Activated CD8-positive, alpha-beta memory T cell treated with anti-CD3 and anti-CD28 coated beads, Interleukin-2, amount 50 U/mL, for 4 hours (primary cell): ENCODE data around the gene CACNA1C.

Experiments
- DNase-seq: peaks from one replicate; pipeline ENCODE4 v3.0.0-alpha.2; 2020

Gene CACNA1C

DNA sequence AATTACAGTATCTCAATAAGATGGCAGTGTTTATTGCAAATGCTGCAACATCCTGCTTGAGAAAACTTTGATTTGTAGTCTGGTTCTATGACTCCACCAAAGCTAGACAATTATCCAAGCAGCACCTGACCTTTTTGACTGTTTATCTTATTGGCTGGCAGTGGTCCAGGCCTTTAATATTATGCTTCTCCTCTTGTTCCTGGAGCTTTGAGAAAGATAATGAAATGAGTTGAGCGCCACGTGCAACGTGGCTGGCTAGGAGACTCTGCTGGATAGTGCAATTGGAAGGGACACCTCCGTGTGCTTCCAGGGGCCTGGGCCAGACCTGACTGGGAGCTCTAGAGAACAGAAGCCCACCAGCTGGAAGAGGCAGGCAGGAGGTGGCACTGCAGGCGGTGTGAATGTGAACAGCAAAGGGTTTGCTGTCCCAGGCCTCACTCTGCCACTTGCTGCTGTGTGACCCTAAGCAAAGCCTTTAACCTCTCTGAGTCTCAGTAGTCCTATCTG, 349.3 kb downstream of the CACNA1C start:
- no peak for DNase-seq

DNA sequence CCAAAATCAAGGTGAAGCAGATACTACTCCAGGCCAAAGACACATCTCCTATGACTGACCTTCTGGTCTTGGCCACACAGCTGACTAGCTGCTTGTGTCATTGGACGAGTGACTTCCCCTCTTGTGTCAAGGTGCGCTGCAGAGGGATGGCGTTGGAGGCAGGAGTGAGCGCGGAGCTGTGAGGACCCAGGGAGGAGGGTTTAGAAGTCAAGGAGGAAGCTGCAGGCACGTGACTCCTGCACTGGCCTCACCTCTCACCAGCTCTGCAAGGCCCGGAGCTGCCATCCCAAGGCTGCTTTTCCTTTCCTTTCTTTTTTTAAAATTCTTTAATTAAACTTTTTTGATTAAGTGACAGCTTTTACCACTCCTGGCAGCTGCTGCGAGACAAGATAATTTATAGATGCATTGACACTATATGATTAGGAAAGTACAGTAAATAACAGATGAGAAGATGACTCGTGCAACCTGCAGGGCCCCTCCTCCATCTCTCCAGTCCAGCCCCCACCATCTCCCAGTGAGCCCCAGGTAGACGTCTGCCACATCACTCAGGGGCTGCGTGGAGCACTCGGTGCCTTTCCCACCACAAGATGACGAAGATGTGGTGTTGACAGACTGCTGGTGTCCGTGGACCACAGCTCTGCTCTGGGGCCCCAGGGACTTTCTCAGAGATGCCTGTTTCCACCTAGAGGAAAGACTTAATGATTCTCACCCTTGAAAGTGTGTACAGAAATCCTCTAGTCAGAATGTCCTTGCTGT, 350.6 kb downstream of the CACNA1C start:
- DNase-seq, result no peak

DNA sequence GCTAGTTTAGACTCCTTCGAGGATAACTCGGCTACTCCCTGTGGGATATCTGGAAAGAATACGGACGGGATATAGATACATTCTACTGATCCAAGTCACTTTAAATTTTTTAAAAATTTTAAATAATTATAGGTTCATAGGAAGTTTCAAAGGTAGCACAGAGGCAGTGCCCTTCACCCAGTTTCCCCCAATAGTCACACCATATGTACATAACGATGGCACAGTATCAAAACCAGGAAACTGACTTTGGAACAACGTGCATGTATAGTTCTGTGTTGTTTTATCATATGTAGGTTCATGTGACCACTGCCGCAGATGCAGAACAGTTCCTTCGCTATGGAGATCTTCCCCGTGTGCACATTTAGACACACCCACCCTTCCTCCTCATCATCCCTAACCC, 352.3 kb downstream of the CACNA1C start:
- DNase-seq, result no peak

DNA sequence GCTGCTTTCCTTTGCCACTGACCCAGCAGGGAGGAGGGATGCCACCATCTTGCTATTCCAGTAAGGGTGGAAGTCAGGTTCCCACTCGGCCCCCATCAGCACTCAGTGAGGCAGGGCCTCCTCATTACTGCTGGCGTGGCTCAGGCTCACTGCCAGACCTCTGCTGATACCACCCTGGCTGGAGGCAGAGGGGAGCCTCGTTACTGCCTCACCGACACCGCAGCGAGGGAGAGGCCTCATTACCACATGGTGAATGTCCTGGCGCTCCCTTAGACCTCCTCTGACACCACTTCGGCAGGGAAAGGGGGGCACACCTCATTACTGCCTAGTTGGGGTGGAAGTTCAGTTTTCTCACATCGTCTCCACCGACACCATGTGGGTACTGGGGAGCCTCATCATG, 354.1 kb downstream of the CACNA1C start:
- no peak for DNase-seq

DNA sequence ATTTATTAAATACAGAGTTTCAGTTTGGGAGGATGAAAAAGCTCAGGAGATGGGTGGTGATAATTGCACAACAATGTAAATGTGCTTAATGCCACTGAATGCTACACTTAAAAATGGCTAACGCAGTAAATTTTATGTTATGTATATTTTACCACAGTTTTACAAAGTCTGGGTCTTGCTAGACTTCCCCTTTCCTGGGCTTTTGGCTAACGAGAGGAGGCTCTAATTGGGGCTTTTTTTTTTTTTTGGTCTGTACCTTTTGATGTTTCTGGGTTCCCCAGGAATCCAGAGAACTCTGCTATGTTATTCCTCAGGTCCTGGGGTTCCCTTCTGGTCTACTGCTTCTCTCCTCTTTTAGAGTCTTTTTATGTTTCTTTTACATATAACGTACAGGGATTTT, 355.5 kb downstream of the CACNA1C start:
- no peak for DNase-seq

DNA sequence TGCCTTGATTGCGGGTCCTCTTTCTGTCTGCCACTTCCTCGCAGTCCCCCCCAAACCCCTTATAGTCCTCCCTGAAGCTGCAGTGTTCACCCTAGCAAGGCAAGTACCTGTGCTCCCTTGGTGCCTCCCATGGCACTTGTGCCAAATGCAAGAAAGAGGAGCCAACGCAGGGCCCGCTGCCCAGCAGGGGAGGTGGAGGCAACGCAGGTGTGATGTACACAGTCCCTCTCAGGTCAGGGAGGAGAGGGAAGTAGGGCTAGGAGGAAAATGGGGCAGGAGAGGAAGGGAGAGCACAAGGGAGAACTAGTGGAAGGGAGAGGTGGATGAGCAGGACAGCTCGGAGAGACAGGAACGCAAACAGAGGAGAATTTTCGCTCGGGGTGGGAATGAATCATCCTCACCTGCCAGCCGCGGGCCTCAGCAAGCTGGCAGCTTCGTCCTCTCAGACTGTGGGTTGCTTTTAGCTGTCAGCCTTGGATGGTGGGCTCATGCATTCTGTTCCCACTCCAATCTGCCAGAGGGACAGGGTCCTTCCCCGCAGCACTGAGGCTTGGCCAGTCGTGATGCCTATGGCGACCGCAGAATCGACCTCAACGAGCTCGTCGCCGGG, 357.0 kb downstream of the CACNA1C start:
- DNase-seq, result no peak

DNA sequence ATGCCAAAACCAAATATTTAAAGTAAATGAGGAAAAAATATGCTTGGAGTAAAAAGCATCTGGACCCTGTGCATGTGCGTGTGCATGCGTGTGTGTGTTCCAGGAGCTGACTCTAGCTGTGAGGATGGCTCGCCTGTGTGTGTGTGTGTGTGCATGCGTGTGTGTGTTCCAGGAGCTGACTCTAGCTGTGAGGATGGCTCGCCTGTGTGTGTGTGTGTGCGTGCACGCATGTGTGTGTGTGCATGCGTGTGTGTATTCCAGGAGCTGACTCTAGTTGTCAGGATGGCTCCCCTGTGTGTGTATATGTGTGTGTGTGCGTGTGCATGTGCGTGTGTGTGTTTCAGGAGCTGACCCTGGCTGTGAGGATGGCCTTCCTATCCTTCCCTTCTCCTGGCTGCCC, 357.7 kb downstream of the CACNA1C start:
- DNase-seq, result no peak

DNA sequence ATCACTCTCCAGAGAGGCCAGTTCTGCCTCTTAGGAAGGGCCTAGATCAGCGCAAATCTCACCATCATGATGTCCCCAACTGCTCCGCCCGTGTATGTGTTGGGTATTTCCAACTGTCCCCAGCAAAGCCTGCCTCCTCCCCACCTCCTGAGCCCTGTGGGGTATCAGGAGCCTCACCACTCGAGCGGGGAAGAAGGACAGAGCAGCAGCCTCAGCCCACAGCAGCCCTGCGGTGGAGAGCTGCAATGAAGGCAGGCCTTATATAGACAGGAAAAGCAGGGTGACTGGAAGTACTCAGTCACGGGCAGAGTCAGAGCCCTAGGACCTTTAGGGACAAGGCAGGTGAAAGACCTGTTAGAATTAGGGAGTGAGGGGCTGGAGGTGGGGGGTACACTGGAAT, 358.2 kb downstream of the CACNA1C start:
- no peak for DNase-seq

DNA sequence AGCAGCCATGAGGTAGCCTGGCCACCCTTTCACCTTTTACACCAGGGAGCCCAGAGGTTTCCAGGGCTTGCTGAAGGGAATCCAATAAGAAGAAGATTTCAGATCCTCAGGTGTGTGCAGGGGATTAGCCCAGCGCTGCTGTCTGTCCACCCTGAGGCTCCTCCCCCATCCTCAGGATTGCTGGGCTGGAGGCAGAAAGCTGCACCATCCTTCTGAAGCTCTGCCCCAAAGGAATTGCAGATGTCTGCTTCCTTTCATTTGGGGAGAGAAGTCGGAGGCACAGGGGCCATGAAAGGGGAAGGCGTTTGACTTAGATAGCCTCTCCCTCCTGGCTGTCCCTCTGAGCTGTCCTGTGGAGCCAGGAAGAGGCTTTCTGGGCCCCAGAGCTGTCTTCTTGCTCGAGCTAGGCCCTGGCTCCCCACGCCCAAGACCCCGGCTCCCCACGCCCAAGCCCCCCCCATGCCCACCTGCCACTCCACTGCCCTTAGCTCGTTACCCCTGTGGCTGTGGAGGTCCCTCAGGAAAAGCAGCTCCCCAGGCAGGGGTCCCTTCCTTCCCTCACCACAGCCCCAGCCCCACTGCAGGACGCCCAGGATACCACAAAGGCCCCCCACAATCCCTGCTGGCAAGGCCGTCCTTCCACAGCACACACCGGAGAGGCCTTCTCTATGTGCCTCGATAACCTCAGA, 359.0 kb downstream of the CACNA1C start:
- DNase-seq, result no peak

DNA sequence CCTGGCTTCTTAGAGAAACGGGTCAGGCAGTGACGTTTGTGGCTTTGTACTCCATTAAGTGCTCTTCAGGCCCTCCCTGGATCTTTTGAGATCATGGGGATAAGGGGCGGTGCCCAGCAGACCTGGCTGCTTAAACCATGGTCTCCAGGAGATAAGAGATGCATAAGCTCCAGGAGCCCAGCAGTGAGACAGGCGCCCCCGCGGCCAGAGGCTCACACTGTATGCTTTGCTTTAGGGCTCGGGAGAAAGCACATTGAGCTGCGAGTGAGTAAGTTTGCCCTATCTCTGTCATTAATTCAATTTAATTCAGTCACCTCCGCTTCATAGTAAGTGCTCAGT, 359.5 kb downstream of the CACNA1C start:
- no peak for DNase-seq

DNA sequence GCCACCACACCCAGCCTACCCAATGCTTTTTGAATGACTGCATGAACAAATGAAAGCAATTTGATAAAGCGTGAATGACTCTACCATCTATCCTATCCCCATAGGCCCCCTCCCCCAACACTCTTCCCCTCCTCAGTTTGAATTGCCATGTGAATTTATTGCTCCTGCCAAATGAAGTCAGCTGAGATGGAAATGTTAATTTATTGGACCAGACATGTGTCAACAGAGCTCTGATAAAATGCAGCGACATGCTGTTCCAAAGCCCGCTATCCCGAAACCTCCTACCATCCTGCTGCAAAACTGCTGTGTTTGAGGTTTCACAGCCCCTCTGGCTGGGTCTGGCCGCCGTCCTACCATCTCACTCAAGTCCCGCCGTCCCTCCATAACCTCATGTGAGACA, 360.5 kb downstream of the CACNA1C start:
- no peak for DNase-seq

DNA sequence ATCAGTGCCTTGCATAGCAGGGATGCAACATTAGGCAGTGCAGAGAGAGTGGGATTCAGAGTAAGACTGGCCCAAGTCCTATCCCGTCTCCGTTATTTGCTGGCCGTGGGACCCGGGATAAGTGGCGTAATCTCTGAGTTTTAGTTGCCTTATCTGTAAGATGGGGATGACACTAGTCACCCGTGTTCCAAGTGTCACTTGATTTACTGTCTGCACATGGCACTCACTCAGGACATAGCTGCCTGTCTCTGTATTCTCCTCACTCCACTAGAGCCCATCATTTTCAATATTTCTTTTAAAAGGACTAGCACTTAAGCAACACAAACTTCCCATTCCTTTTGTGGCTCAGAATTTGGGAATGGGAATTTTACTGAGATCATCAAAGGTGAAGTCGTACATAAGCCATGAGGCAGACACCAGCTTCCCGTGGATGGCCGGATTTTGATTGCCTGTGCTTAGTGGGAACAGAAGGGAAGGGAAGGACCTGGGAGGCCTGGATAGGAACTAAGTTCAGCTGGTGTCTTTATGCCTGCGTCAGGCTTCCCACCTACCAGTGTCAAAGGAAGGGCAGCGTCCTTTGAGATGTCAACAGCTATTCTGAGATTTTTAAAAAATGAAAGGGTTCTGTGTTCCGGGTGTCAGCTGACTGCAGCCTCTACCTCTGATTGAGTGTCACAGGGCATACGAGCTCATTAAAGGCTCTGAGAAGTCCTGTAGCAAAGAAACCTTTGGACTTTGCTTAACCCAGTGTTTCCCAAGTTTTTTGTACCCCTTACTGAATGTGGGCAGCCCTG, 361.4 kb downstream of the CACNA1C start:
- DNase-seq, result no peak

DNA sequence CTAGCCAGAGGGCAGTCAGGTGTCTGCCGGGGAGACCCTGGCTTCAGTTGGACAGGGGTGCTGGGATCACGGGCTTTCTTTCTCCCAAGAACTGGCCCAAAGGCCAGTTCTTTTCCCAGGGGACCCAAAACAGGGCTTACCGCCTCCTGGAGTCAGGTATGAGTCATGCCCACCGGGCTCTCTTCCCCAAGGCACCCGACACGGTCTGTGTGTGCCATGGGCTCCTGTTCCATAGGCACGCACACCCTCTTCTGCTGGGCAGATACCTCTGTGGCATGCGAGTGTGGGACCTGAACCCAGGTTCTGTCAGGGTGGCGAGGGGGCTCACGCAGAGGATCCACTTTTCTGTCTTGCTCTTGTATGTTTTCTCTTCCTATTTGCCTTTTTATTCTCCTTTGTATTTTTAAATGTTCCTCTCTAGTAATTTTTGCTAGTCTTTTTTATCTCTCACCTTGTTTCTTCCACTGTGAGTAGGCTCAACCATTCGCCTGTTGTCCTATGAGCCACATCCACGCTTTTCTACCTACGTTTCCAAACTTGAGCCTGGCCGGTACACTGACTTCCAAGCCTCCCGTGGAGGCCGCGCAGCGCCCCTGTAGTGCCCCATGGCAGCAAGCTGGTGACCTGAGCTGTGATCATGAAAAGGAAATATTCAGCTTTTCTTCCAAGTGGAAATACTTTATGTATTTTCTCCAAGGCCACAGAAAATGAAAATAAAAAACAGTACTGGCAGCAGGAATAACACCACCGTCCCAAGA, 362.2 kb downstream of the CACNA1C start:
- no peak for DNase-seq

DNA sequence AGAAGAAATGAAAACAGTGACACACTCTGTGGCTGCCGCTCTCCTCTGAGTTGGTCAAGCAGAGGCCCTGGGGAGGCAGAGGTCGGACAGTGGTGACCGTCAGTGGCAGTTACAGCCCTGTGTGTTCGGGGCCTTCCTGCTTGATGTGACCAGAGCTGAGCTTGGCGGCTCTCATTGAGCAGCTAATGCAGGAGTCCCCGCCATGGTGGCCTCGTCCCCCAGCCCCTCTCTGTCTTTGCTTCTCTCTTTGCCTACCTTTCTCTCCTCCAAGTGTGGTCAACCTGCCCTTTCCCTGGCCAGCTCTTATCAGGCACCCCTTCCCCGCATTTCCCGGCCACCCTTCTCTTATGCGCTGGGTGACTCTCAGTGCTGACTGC, 362.8 kb downstream of the CACNA1C start:
- DNase-seq, result no peak

DNA sequence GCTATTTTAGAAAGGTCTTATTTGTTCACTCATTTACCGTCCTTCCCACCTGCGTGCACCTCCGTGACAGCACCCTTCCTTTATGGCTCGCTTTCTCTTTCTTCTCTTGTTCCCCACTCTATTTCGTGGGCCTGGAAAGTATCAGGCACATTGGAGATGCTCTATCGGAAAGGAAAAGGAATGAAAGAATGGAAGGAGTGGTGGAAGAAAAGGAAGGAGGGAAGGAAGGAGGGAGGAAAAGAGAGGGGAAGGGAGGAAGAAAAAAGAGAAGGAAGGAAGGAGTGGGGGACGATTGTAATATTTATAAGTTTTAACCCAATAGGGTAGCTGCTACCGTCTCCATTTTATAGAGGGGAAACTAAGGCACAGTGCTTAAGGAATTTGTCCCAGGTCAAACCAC, 363.4 kb downstream of the CACNA1C start:
- no peak for DNase-seq

DNA sequence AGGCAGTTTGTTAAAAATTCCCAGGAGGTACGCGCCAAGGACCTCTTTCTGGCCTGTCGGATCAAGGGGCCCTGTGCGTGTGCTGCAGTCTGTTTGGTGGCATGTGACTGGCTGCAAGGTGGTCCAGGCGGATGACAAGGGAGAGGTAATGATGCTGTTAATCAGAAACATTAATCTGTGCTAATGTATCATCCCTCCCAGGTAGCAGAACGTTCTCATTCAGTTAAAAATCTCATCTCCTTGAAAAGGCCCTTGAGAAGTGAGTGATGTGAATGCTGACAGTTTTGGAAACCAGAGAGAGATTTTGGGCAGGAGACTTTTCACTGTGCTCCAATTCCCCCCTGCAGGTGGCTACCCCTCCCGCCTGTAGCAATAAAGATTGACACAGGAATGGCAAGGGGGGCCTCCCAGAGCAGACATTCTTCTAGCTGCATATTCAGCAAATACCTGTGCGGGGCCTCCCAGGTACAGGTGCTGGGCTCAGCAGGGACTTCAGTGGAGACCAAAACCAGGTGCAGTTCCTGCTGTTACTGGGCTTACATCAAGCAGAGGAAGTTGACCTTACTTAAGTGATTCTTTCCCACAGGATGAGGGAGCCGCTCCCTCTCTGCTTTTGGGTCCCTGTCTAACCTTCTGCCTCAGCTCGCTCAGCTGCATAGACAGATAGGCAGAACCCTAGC, 364.8 kb downstream of the CACNA1C start:
- DNase-seq, result no peak

DNA sequence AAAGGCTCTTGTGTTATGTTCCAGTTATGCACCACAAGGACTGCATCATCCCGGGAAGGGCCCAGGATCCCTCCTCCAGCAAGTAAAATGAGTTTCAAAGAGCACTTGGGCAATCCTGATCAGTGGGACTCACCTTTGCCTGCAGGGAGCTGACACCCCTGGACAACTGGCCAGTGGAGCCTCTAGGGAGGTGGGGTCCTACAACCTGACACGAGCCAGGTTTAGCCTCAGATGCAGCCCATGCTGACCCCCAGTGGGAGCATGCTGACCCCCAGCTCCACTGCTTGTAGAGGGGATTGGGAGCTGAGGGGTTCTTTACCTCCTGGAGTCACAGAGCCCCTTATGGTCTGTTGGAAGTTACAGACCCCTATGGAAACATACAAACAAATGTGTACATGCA, 365.8 kb downstream of the CACNA1C start:
- no peak for DNase-seq

DNA sequence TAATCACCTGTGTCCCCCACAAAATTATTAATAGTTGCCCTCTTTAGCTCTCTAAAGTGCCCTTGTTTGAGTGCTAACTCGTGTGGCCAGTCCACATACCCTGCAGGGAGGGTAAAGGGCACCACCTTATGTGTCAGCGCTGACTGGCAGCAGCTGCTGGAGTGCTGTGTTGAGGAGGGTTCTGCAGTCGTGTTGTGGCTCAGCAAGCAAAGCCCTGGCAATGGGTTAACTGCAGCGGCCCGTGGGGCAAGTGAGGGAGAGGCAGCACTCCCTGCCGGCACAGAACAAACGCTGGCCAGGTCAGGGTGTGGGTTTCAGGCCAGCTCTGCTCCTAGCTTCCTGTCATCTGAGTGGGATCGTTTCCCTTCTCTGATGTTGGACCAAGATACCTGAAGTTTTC, 369.8 kb downstream of the CACNA1C start:
- DNase-seq, result no peak

DNA sequence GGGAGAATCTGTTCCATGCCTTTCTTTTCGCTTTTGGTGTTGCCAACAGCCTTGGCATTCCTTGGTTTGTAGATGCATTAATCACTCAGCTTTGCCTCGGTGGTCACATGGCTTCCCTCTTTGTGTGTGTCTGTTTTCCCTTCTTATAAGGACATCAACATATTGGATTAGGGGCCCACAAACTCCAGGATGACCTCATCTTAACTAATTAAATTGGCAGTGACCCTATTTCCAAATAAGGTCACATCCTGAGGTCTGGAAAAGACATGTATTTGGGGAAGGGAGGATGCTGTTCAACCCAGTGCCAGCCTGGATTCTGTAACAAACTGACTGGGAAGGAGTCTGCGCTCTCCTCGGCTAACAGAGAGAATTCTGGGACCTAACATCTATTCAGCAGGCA, 376.2 kb downstream of the CACNA1C start:
- DNase-seq, result no peak

DNA sequence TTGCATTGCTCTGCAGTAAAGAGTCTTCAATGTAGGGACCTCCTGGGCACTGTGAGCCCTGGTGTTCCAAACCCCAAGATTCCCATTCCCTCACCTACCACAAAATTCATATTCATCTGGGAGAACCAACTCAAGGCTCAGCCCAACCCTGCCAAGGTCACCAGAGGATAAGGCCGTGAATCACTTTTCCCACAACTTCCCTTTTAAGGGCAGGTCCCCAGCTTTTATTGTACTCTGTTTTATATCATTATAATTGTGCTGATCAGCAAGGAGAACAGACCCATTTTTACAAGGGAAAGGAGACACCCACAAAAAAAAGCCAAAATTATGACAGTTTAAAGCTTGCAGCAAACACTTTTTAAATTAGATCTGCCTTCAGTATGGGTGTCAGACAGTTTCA, 379.0 kb downstream of the CACNA1C start:
- DNase-seq, result no peak

DNA sequence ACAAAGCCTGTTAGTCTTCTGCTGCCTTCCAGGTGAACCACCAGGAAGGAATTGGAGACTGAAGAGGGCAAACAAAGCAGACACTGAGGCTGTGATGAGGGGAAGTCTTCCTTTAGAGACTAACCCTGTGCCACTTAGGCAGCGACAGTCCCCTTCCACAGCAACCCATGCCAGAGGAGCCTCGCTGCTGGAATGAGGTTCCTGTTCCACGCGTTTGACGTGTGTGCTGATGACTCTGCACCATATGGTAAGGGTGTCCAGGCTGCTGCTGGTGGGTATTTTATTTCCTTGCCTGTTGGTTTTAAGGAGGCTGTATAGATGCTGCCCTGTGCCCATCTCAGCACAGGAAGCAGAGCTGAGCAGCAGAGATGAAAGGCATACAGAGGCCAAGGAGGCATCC, 380.1 kb downstream of the CACNA1C start:
- no peak for DNase-seq

DNA sequence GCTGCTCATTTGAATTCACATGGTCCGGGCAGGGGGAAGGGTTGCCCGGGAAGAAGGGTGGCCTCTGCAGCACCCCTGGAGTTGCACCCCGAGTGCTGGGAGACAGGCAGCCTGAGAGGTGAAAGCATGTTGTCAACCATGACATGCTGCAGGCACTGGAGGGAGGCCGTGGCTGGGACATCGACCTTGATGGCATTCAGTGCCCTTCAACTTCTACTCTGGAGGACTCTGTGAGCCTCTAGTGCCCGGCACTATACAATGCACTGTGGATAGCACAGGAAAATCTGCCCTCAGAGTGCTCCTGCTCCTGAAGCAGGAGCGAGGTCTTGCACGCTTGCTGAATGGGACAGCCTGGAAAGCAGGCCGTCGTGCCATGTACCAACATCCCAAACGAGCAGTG, 382.7 kb downstream of the CACNA1C start:
- no peak for DNase-seq
